HepG2 (cell line): ENCODE data around the gene DCTN2. TPM values are rescaled to one million over a fixed set of nuclear protein-coding genes. Genes with fewer than 3 reads are reported as not detected.

ENCODE experiments used
- BRD4 ChIP-seq: sonication (generic); formaldehyde crosslinking; IDR thresholded peaks from 2 replicates; pipeline ENCODE4 v1.4.0; 2020; ENCODE audit warnings: missing genetic modification reagents
- DPF2 ChIP-seq: sonication (generic); formaldehyde crosslinking; IDR thresholded peaks from 2 replicates; pipeline ENCODE4 v1.4.0; 2020; ENCODE audit warnings: mild to moderate bottlenecking, low read depth, missing genetic modification reagents, borderline replicate concordance
- EEA1 ChIP-seq: sonication (generic); formaldehyde crosslinking; IDR thresholded peaks from 2 replicates; pipeline ENCODE4 v1.5.1; 2020; ENCODE audit warnings: mild to moderate bottlenecking, missing genetic modification reagents, borderline replicate concordance
- FOXK1 ChIP-seq: sonication (generic); formaldehyde crosslinking; IDR thresholded peaks from 2 replicates; pipeline ENCODE4 v1.4.0; 2020; ENCODE audit warnings: low read depth, missing genetic modification reagents, borderline replicate concordance
- GLMP ChIP-seq: sonication (generic); formaldehyde crosslinking; IDR thresholded peaks from 2 replicates; pipeline ENCODE4 v1.9.0; 2021; ENCODE audit warnings: missing genetic modification reagents, mild to moderate bottlenecking, borderline replicate concordance
- HOXA3 ChIP-seq: sonication (generic); formaldehyde crosslinking; IDR thresholded peaks from 2 replicates; pipeline ENCODE4 v1.5.0; 2020; ENCODE audit warnings: missing genetic modification reagents
- KLF6 ChIP-seq: IDR thresholded peaks from 2 replicates; pipeline ENCODE4 v1.8.0; 2016; ENCODE audit warnings: missing biosample characterization, missing genetic modification reagents
- MTF1 ChIP-seq: sonication (generic); formaldehyde crosslinking; IDR thresholded peaks from 2 replicates; pipeline ENCODE4 v1.5.0; 2020; ENCODE audit warnings: missing genetic modification reagents
- MTF2 ChIP-seq: sonication (generic); formaldehyde crosslinking; IDR thresholded peaks from 2 replicates; pipeline ENCODE4 v1.5.0; 2020; ENCODE audit warnings: missing genetic modification reagents, borderline replicate concordance
- NCOA2 ChIP-seq: sonication (generic); formaldehyde crosslinking; IDR thresholded peaks from 2 replicates; pipeline ENCODE4 v1.8.0; 2022; ENCODE audit warnings: inconsistent platforms
- PITX1 ChIP-seq: sonication (generic); formaldehyde crosslinking; IDR thresholded peaks from 2 replicates; pipeline ENCODE4 v1.5.1; 2020; ENCODE audit warnings: mild to moderate bottlenecking, missing genetic modification reagents
- POGZ ChIP-seq: sonication (generic); formaldehyde crosslinking; IDR thresholded peaks from 2 replicates; pipeline ENCODE4 v1.4.0; 2020; ENCODE audit warnings: mild to moderate bottlenecking, missing genetic modification reagents
- SPEN ChIP-seq: sonication (generic); formaldehyde crosslinking; IDR thresholded peaks from 2 replicates; pipeline ENCODE4 v1.5.1; 2020; ENCODE audit warnings: low read depth, mild to moderate bottlenecking, missing genetic modification reagents
- ZBTB21 ChIP-seq: sonication (generic); formaldehyde crosslinking; IDR thresholded peaks from 2 replicates; pipeline ENCODE4 v1.4.0; 2020; ENCODE audit warnings: missing genetic modification reagents
- ZNF44 ChIP-seq: sonication (generic); formaldehyde crosslinking; IDR thresholded peaks from 2 replicates; pipeline ENCODE4 v1.5.1; 2020; ENCODE audit warnings: mild to moderate bottlenecking, missing genetic modification reagents
- ZNF558 ChIP-seq: sonication (generic); formaldehyde crosslinking; IDR thresholded peaks from 2 replicates; pipeline ENCODE4 v1.9.0; 2022; ENCODE audit warnings: mild to moderate bottlenecking, missing genetic modification reagents, borderline replicate concordance
- polyA plus RNA-seq, 8 experiments: library from polyadenylated mRNA; depleted of rRNA in 3 of 8; stranded (reverse) in 7 of 8; unstranded in 1 of 8; fragments of >200 nt; fragmentation: Illumina TruSeq in 4 of 8; extraction: Trizol in 4 of 8; gene quantifications; 2 replicates each; pipeline versions ENCODE4 v1.2.1 to v1.2.3, GENCODE V29; 2011 to 2016; ENCODE audit warnings: low read depth in 4 of 8, missing spikeins in 1 of 8, mixed read lengths in 1 of 8; ENCODE audit not compliant: insufficient read depth in 1 of 8
- total RNA-seq, 5 experiments: library from RNA; depleted of rRNA; stranded (reverse); fragments of >200 nt; fragmentation: Illumina TruSeq; extraction: Trizol; gene quantifications; 2 replicates each; pipeline ENCODE4 v1.2.3, GENCODE V29; 2016; ENCODE audit warnings: low read depth in 1 of 5
- TF ChIP-seq, protein P1 (sequence below): sonication (generic); formaldehyde crosslinking; IDR thresholded peaks from 2 replicates; pipeline ENCODE4 v1.4.0; 2020; ENCODE audit warnings: missing genetic modification reagents, low read depth, mild to moderate bottlenecking, borderline replicate concordance
- TF ChIP-seq, protein P2 (sequence below): sonication (generic); formaldehyde crosslinking; IDR thresholded peaks from 2 replicates; pipeline ENCODE4 v1.4.0; 2020; ENCODE audit warnings: missing genetic modification reagents
- TF ChIP-seq, protein P3 (sequence below): sonication (generic); formaldehyde crosslinking; IDR thresholded peaks from 2 replicates; pipeline ENCODE4 v1.8.0; 2022; ENCODE audit warnings: low read depth, missing genetic modification reagents
- TF ChIP-seq, protein P4 (sequence below): sonication (generic); formaldehyde crosslinking; IDR thresholded peaks from 2 replicates; pipeline ENCODE4 v1.4.0; 2020; ENCODE audit warnings: missing genetic modification reagents, borderline replicate concordance

Gene DCTN2
- total and polyA plus RNA-seq, 2 of the 13 experiments (the other 11 are each of a cell fraction or from before 2014, with no cell fraction given): 72.0 to 77.4 TPM

DNA sequence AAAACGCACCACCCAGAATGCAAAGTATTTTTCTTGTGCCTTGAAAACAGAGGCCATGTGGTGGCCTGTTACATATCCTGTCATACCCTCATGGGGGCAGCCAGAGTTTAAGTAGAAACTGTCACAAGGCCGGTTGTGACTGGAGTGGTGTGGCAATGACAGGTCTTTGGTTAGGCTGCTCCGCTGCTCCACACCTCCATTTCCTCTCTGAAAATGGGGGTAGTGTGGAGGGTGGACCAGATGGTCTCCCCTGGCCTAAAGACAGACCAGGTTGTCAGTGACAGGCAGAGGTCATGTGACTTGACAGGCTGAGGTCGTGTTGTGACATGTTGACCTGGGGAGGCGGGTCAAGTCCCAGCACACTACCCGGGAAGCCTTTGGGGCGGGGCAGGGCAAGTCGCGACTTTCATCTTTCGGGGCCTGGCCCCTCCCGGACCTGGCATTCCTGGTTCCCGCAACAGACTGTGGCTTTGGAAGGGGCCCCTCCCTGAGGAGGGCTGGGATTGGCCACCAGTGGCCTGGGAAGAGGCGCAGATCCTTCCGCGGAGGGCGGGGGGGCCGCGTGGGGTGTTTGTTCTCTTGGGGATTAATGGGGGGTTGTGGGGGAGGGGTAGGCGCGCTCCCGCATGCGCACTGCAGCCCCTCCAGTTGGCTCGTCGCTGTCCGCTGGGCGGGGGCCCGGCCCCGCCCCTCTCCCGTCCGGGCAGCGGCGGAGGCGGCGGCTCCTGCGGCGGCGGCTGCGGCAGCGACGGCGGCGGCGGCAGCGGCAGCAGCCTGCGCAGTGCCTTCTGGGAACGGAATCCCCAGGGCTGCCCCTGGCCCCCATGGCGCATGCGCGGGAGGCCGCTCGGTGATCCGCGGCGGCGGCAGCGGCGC lies 24.7 kb downstream of the DCTN2 start, which contains the start of gene MBD6 (continued):
- TF ChIP-seq POGZ (CRISPR knock-in tag): peak; percentile 34; the same call in 1 of the 2 replicates
- TF ChIP-seq PITX1 (CRISPR knock-in tag): peak; percentile 95
- TF ChIP-seq, protein P1, sequence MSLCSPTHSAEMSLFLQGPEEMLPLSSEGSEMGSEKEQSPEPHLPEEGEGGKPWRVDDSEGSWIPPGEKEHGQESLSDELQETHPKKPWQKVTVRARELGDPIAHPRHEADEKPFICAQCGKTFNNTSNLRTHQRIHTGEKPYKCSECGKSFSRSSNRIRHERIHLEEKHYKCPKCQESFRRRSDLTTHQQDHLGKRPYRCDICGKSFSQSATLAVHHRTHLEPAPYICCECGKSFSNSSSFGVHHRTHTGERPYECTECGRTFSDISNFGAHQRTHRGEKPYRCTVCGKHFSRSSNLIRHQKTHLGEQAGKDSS (CRISPR knock-in tag): peak; percentile 76; the same call in 1 of the 2 replicates
- TF ChIP-seq KLF6 (CRISPR knock-in tag): peak; percentile 41; the same call in 1 of the 2 replicates
- no peak for TF ChIP-seq ZNF44
- TF ChIP-seq, protein P2, sequence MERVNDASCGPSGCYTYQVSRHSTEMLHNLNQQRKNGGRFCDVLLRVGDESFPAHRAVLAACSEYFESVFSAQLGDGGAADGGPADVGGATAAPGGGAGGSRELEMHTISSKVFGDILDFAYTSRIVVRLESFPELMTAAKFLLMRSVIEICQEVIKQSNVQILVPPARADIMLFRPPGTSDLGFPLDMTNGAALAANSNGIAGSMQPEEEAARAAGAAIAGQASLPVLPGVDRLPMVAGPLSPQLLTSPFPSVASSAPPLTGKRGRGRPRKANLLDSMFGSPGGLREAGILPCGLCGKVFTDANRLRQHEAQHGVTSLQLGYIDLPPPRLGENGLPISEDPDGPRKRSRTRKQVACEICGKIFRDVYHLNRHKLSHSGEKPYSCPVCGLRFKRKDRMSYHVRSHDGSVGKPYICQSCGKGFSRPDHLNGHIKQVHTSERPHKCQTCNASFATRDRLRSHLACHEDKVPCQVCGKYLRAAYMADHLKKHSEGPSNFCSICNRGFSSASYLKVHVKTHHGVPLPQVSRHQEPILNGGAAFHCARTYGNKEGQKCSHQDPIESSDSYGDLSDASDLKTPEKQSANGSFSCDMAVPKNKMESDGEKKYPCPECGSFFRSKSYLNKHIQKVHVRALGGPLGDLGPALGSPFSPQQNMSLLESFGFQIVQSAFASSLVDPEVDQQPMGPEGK (CRISPR knock-in tag): peak; percentile 98
- peak; percentile 37; the same call in 1 of the 2 replicates for TF ChIP-seq SPEN (CRISPR knock-in tag)
- TF ChIP-seq, protein P3, sequence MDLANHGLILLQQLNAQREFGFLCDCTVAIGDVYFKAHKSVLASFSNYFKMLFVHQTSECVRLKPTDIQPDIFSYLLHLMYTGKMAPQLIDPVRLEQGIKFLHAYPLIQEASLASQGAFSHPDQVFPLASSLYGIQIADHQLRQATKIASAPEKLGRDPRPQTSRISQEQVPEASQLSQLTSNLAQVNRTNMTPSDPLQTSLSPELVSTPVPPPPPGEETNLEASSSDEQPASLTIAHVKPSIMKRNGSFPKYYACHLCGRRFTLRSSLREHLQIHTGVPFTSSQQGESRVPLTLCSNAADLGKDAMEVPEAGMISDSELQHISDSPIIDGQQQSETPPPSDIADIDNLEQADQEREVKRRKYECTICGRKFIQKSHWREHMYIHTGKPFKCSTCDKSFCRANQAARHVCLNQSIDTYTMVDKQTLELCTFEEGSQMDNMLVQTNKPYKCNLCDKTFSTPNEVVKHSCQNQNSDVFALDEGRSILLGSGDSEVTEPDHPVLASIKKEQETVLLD (CRISPR knock-in tag): peak; percentile 98
- TF ChIP-seq GLMP (CRISPR knock-in tag): no peak
- no peak for TF ChIP-seq MTF1 (CRISPR knock-in tag)
- peak; percentile 64; the same call in 1 of the 2 replicates for TF ChIP-seq HOXA3
- TF ChIP-seq, protein P4, sequence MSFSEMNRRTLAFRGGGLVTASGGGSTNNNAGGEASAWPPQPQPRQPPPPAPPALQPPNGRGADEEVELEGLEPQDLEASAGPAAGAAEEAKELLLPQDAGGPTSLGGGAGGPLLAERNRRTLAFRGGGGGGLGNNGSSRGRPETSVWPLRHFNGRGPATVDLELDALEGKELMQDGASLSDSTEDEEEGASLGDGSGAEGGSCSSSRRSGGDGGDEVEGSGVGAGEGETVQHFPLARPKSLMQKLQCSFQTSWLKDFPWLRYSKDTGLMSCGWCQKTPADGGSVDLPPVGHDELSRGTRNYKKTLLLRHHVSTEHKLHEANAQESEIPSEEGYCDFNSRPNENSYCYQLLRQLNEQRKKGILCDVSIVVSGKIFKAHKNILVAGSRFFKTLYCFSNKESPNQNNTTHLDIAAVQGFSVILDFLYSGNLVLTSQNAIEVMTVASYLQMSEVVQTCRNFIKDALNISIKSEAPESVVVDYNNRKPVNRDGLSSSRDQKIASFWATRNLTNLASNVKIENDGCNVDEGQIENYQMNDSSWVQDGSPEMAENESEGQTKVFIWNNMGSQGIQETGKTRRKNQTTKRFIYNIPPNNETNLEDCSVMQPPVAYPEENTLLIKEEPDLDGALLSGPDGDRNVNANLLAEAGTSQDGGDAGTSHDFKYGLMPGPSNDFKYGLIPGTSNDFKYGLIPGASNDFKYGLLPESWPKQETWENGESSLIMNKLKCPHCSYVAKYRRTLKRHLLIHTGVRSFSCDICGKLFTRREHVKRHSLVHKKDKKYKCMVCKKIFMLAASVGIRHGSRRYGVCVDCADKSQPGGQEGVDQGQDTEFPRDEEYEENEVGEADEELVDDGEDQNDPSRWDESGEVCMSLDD (CRISPR knock-in tag): peak; percentile 94
- 0 out of 2 replicates have a peak, but pooled peaks have one; percentile 9 for TF ChIP-seq EEA1 (CRISPR knock-in tag)
- peak; percentile 41 for TF ChIP-seq NCOA2 (CRISPR knock-in tag)
- peak; percentile 53; the same call in 1 of the 2 replicates for TF ChIP-seq BRD4 (CRISPR knock-in tag)
- no peak for TF ChIP-seq MTF2 (CRISPR knock-in tag)
- peak; percentile 56; the same call in 1 of the 2 replicates for TF ChIP-seq ZBTB21 (CRISPR knock-in tag)
- TF ChIP-seq DPF2 (CRISPR knock-in tag): peak; percentile 68; the same call in 1 of the 2 replicates
- TF ChIP-seq FOXK1 (CRISPR knock-in tag): peak; percentile 79; the same call in 1 of the 2 replicates
- TF ChIP-seq ZNF558: 0 out of 2 replicates have a peak, but pooled peaks have one; percentile 41
